ENCODE data around the gene FRY.

Gene FRY

DNA sequence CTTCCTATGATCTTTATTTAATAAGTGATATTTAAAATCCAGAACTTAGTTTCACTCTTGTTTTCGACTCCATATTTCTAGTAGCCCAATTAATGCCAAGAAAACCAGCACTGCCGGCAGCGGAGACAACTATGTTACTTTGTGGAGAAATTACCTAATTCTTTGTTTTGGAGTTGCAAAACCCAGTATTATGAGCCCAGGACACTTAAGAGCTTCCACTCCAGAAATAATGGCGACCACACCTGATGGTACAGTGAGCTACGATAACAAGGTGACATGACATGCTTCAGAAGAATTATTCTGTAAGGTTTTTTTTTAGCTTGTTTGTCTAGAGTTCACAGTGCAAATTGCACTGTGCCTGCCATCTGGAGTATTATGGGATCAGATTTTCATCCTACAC, 147.2 kb downstream of the FRY start:
- Histone ChIP-seq H2AFZ (ENCODE audit: low read length) (no peak overlapping the region), H3K36me3 (ENCODE audit: insufficient read depth, low read length) (no peaks in the 10 kb centered on the region), H3K79me2 (ENCODE audit: insufficient read depth, low read length) (no peaks in the 10 kb centered on the region), H3K4me3 (ENCODE audit: low read length, poor library complexity, severe bottlenecking) (no peak overlapping the region), H3K4me1 (ENCODE audit: insufficient read depth, low read length, poor library complexity, severe bottlenecking) (no peaks in the 10 kb centered on the region), H3K4me2 (ENCODE audit: low read depth, low read length, poor library complexity, severe bottlenecking) (no peak overlapping the region), H3F3A (ENCODE audit: low read depth) (no peaks in the 10 kb centered on the region), H3K9me3 (ENCODE audit: insufficient read depth, low read depth, low read length) (no peaks in the 10 kb centered on the region), H4K20me1 (ENCODE audit: insufficient read depth, low read length, poor library complexity, severe bottlenecking) (no peaks in the 10 kb centered on the region), H3K9me2 (replicated peaks; ENCODE audit: low read depth, low read length) (no peaks in the 10 kb centered on the region), H3K27me3 (ENCODE audit: insufficient read depth, low read length, poor library complexity, severe bottlenecking) (no peaks in the 10 kb centered on the region), H3K9ac (ENCODE audit: low read depth, low read length, poor library complexity, severe bottlenecking) (no peak overlapping the region)
- TF ChIP-seq EZH2phosphoT487 (IDR thresholded peaks at IDR 0.05; ENCODE audit: borderline replicate concordance), result no peak
- TF ChIP-seq, protein P1, sequence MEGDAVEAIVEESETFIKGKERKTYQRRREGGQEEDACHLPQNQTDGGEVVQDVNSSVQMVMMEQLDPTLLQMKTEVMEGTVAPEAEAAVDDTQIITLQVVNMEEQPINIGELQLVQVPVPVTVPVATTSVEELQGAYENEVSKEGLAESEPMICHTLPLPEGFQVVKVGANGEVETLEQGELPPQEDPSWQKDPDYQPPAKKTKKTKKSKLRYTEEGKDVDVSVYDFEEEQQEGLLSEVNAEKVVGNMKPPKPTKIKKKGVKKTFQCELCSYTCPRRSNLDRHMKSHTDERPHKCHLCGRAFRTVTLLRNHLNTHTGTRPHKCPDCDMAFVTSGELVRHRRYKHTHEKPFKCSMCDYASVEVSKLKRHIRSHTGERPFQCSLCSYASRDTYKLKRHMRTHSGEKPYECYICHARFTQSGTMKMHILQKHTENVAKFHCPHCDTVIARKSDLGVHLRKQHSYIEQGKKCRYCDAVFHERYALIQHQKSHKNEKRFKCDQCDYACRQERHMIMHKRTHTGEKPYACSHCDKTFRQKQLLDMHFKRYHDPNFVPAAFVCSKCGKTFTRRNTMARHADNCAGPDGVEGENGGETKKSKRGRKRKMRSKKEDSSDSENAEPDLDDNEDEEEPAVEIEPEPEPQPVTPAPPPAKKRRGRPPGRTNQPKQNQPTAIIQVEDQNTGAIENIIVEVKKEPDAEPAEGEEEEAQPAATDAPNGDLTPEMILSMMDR (conservative IDR thresholded peaks at IDR 0.05; ENCODE audit: low read length), result no peak

DNA sequence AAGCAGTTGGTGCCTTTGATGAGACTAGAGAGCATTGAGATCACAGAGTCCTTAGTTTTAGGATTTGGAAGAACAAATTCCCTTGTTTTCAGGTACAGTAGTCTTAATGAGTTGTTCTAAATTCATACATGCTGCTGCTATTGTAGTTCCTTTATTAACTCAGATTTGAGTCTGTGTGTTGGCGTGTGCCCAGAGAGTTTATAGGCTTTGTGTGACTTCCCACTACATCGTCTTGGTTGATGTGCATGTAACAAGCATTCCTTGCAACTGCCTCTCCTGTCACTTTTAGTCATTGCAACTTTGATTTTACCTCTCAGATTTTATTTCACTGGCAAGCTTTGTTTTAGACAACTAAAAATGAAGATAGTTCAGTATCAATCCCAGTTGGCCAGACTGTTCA, 148.1 kb downstream of the FRY start:
- H3K4me1 ChIP-seq (ENCODE audit: insufficient read depth, low read length, poor library complexity, severe bottlenecking), result no peaks in the 10 kb centered on the region
- no peaks in the 10 kb centered on the region for H3K36me3 ChIP-seq (ENCODE audit: insufficient read depth, low read length)
- no peaks in the 10 kb centered on the region for H3K9me2 ChIP-seq (replicated peaks; ENCODE audit: low read depth, low read length)
- no peaks in the 10 kb centered on the region for H3F3A ChIP-seq (ENCODE audit: low read depth)
- no peak overlapping the region for H2AFZ ChIP-seq (ENCODE audit: low read length)
- TF ChIP-seq, protein P1 (conservative IDR thresholded peaks at IDR 0.05; ENCODE audit: low read length), result no peak
- no peak for TF ChIP-seq EZH2phosphoT487 (IDR thresholded peaks at IDR 0.05; ENCODE audit: borderline replicate concordance)
- H3K9ac ChIP-seq (ENCODE audit: low read depth, low read length, poor library complexity, severe bottlenecking), result no peak overlapping the region
- H3K4me2 ChIP-seq (ENCODE audit: low read depth, low read length, poor library complexity, severe bottlenecking), result no peak overlapping the region
- no peak overlapping the region for H3K4me3 ChIP-seq (ENCODE audit: low read length, poor library complexity, severe bottlenecking)
- no peaks in the 10 kb centered on the region for H3K79me2 ChIP-seq (ENCODE audit: insufficient read depth, low read length)
- no peaks in the 10 kb centered on the region for H4K20me1 ChIP-seq (ENCODE audit: insufficient read depth, low read length, poor library complexity, severe bottlenecking)
- H3K9me3 ChIP-seq (ENCODE audit: insufficient read depth, low read depth, low read length), result no peaks in the 10 kb centered on the region
- H3K27me3 ChIP-seq (ENCODE audit: insufficient read depth, low read length, poor library complexity, severe bottlenecking), result no peaks in the 10 kb centered on the region

DNA sequence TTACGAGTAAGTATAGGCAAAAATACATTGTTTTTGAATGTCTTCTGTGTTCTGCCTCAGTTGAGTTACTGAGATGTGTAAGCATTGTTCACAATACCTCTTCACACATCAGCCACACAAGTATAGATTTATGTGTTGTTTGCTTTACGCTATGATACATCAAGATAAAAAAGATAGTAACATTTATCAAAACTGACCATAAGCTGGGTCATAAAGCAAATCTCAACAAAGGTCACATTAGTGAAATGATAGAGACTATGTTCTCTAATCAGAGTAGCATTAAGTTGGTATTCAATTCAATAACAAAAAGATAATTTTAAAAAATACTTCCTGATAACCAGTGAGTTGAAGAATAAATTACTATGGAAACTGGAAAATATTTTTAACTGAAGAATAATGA, 156.1 kb downstream of the FRY start:
- Histone ChIP-seq H4K20me1 (ENCODE audit: insufficient read depth, low read length, poor library complexity, severe bottlenecking) (no peaks in the 10 kb centered on the region), H3K36me3 (ENCODE audit: insufficient read depth, low read length) (no peaks in the 10 kb centered on the region), H3K79me2 (ENCODE audit: insufficient read depth, low read length) (no peaks in the 10 kb centered on the region), H3K4me1 (ENCODE audit: insufficient read depth, low read length, poor library complexity, severe bottlenecking) (no peaks in the 10 kb centered on the region), H3K4me2 (ENCODE audit: low read depth, low read length, poor library complexity, severe bottlenecking) (no peak overlapping the region), H3K4me3 (ENCODE audit: low read length, poor library complexity, severe bottlenecking) (no peak overlapping the region), H3K9me2 (replicated peaks; ENCODE audit: low read depth, low read length) (no peaks in the 10 kb centered on the region), H2AFZ (ENCODE audit: low read length) (no peak overlapping the region), H3F3A (ENCODE audit: low read depth) (no peaks in the 10 kb centered on the region), H3K9me3 (ENCODE audit: insufficient read depth, low read depth, low read length) (no peaks in the 10 kb centered on the region), H3K27me3 (ENCODE audit: insufficient read depth, low read length, poor library complexity, severe bottlenecking) (no peaks in the 10 kb centered on the region), H3K9ac (ENCODE audit: low read depth, low read length, poor library complexity, severe bottlenecking) (no peak overlapping the region)
- no peak for TF ChIP-seq EZH2phosphoT487 (IDR thresholded peaks at IDR 0.05; ENCODE audit: borderline replicate concordance)
- TF ChIP-seq, protein P1 (conservative IDR thresholded peaks at IDR 0.05; ENCODE audit: low read length), result no peak
